NOMO-1 treated with dmso at 0.1 percent for 144 hours (cell line): ENCODE results near the gene LARGE1.

Source experiments
- DNase-seq: peaks from one replicate; lab custom pipeline; 2025; ENCODE audit not compliant: unreplicated experiment; lab: John Stamatoyannopoulos, UW

Gene LARGE1

GRCh38 chr22:33886696-33887095, 33.6 kb downstream of the LARGE1 start:
- DNase-seq = no peak

GRCh38 chr22:33884829-33885228, 35.4 kb downstream of the LARGE1 start:
- DNase-seq = no peak

GRCh38 chr22:33883961-33884808, 36.1 kb downstream of the LARGE1 start:
- no peak for DNase-seq

- no peak for DNase-seq
These were observed 36.7 kb downstream of the LARGE1 start for GRCh38 chr22:33883561-33883960.

- DNase-seq = no peak
These were observed 37.3 kb downstream of the LARGE1 start for GRCh38 chr22:33882991-33883390.

GRCh38 chr22:33880986-33881385, 39.3 kb downstream of the LARGE1 start:
- no peak for DNase-seq

GRCh38 chr22:33879796-33880195, 40.5 kb downstream of the LARGE1 start:
- no peak for DNase-seq

- DNase-seq = no peak
These were observed 45.0 kb downstream of the LARGE1 start for GRCh38 chr22:33875316-33875715.

- DNase-seq = no peak
These were observed 46.1 kb downstream of the LARGE1 start for GRCh38 chr22:33874206-33874605.

GRCh38 chr22:33873666-33874065, 46.6 kb downstream of the LARGE1 start:
- no peak for DNase-seq

- DNase-seq = no peak
These were observed 47.1 kb downstream of the LARGE1 start for GRCh38 chr22:33873186-33873585.

- no peak for DNase-seq
These were observed 48.3 kb downstream of the LARGE1 start for GRCh38 chr22:33871935-33872334.

- no peak for DNase-seq
These were observed 50.3 kb downstream of the LARGE1 start for GRCh38 chr22:33869946-33870345.

GRCh38 chr22:33867971-33868370, 52.3 kb downstream of the LARGE1 start:
- DNase-seq = no peak

- no peak for DNase-seq
These were observed 53.0 kb downstream of the LARGE1 start for GRCh38 chr22:33867118-33867866.

- no peak for DNase-seq
These were observed 53.8 kb downstream of the LARGE1 start for GRCh38 chr22:33866511-33866910.

GRCh38 chr22:33865996-33866395, 54.3 kb downstream of the LARGE1 start:
- no peak for DNase-seq

GRCh38 chr22:33865248-33865647, 55.0 kb downstream of the LARGE1 start:
- DNase-seq = no peak

- no peak for DNase-seq
These were observed 55.5 kb downstream of the LARGE1 start for GRCh38 chr22:33864723-33865130.

GRCh38 chr22:33861216-33861875, 58.9 kb downstream of the LARGE1 start:
- no peak for DNase-seq

GRCh38 chr22:33860386-33860785, 59.9 kb downstream of the LARGE1 start:
- no peak for DNase-seq

GRCh38 chr22:33859311-33859710, 61.0 kb downstream of the LARGE1 start:
- no peak for DNase-seq
